Measurements from ENCODE around the gene ACER3.

Gene ACER3

GRCh38 chr11:77035039-77035438 lies 174.3 kb downstream of the ACER3 start:
- no peak overlapping the region for H3K4me3 ChIP-seq (ENCODE audit: control insufficient read depth, low read depth, low read length)
- no peak for DNase-seq (ENCODE audit: low read depth)
- no peak for TF ChIP-seq CTCF (IDR thresholded peaks at IDR 0.05; ENCODE audit: control insufficient read depth, insufficient read depth, low read depth, low read length, missing control alignments)

- TF ChIP-seq CTCF (IDR thresholded peaks at IDR 0.05; ENCODE audit: control insufficient read depth, insufficient read depth, low read depth, low read length, missing control alignments): no peak
- no peak overlapping the region for H3K4me3 ChIP-seq (ENCODE audit: control insufficient read depth, low read depth, low read length)
- no peak for DNase-seq (ENCODE audit: low read depth)
Measured at GRCh38 chr11:77035580-77035979, 174.9 kb downstream of the ACER3 start.

GRCh38 chr11:77036398-77036797 lies 175.7 kb downstream of the ACER3 start:
- no peak for TF ChIP-seq CTCF (IDR thresholded peaks at IDR 0.05; ENCODE audit: control insufficient read depth, insufficient read depth, low read depth, low read length, missing control alignments)
- DNase-seq (ENCODE audit: low read depth): no peak
- H3K4me3 ChIP-seq (ENCODE audit: control insufficient read depth, low read depth, low read length): no peak overlapping the region

- TF ChIP-seq CTCF (IDR thresholded peaks at IDR 0.05; ENCODE audit: control insufficient read depth, insufficient read depth, low read depth, low read length, missing control alignments): no peak
- H3K4me3 ChIP-seq (ENCODE audit: control insufficient read depth, low read depth, low read length): no peak overlapping the region
- DNase-seq (ENCODE audit: low read depth): no peak
Measured at GRCh38 chr11:77037057-77037456, 176.3 kb downstream of the ACER3 start.

- DNase-seq (ENCODE audit: low read depth): no peak
- no peak for TF ChIP-seq CTCF (IDR thresholded peaks at IDR 0.05; ENCODE audit: control insufficient read depth, insufficient read depth, low read depth, low read length, missing control alignments)
- H3K4me3 ChIP-seq (ENCODE audit: control insufficient read depth, low read depth, low read length): no peak overlapping the region
Measured at GRCh38 chr11:77038029-77038824, 177.5 kb downstream of the ACER3 start.

- no peak for DNase-seq (ENCODE audit: low read depth)
- TF ChIP-seq CTCF (IDR thresholded peaks at IDR 0.05; ENCODE audit: control insufficient read depth, insufficient read depth, low read depth, low read length, missing control alignments): no peak
- no peak overlapping the region for H3K4me3 ChIP-seq (ENCODE audit: control insufficient read depth, low read depth, low read length)
Measured at GRCh38 chr11:77038825-77039326, 178.2 kb downstream of the ACER3 start.

Measured in AG09309 (cell line).